Cardiac fibroblast (primary cell): ENCODE measurements around the gene LINC00237.
A peak's percentile ranks its signal among the peaks of the same experiment; 100 is the strongest.

Experiments used
- DNase-seq, 2 donors: peaks; one replicate each; pipeline versions ENCODE4 v3.0.0 to v3.0.0-alpha.2; 2010; ENCODE audit warnings: low read depth in 2 of 2
- H3K4me3 ChIP-seq, 2 donors: replicated peaks in 1 of 2; 1 replicate in 1 of 2; 2 replicates in 1 of 2; pipeline ENCODE4 v1.5.1; 2011; ENCODE audit warnings: low read depth in 2 of 2, low read length in 2 of 2, mild to moderate bottlenecking in 2 of 2, moderate library complexity in 1 of 2
- CTCF ChIP-seq: IDR thresholded peaks from one replicate; pipeline ENCODE4 v1.5.1; 2011; ENCODE audit warnings: low read depth, mild to moderate bottlenecking, low read length, inconsistent platforms

The LINC00237 gene

DNA sequence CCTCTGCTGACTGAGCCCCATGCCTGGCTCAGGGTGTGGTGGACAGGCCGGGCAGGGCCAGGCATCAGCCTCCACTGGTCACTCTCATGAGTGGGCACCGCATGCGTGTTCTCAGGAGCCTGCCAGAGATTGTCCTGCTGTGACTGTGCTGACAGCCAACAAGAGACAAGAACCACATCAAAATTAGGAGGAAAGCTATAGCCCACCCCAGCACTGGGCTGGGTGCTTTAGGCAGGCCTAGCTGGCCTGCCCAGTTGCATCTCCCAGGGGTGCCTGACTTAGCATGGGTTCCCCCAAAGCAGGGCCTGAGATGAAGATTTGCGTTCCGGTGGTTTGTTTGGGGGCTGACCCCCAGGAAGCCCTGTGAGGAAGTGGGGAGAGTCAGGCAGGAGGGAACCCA lies 53.9 kb downstream of the LINC00237 start:
- TF ChIP-seq CTCF, result no peak
- no peak overlapping the region for H3K4me3 ChIP-seq
- no peak for DNase-seq

DNA sequence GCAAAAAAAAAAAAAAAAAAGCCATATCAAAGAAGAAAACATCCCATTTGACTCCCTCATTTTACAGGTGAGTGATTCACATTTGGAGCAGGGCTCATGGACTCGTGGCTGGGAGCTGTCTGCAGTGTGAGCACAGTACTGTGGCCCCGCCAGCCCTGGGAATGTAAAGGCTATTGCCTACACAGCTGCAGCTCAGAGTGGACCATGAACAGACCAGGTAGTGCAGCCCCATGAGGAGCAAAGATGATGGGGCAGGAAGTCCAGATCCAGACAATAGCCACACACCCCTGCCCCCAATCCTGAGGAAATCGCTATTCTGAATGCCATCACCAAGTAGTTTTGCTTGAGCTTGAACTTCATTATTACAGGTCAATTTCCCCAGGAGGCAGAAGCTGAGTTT lies 55.4 kb downstream of the LINC00237 start:
- no peak for DNase-seq
- no peak overlapping the region for H3K4me3 ChIP-seq
- TF ChIP-seq CTCF, result no peak

DNA sequence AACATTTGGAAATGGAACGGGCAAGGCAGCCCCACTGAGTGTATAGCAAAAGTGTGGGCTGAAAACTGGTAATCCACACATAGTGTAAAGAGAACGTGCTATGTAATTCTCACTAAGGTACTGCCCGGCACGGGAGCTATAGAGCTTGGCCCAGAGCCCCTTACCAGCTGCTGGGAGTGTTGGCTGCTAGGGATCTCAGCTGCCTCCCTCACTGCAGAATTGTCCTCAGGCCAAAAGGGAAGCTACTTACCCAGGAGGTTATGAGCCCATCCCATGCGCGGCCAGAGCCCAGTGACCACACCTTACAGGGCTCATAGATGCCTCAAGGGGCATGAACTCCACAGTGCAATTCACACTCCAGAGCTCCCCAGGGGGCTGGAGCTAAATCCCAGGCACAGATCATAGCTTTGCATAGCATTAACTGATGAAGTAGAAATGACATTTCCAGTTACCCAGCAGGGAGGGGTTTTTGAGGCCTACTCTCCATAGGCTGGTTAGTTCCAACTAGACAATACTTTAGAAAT lies 56.8 kb downstream of the LINC00237 start:
- TF ChIP-seq CTCF, result no peak
- DNase-seq, result no peak
- H3K4me3 ChIP-seq, result no peak overlapping the region

DNA sequence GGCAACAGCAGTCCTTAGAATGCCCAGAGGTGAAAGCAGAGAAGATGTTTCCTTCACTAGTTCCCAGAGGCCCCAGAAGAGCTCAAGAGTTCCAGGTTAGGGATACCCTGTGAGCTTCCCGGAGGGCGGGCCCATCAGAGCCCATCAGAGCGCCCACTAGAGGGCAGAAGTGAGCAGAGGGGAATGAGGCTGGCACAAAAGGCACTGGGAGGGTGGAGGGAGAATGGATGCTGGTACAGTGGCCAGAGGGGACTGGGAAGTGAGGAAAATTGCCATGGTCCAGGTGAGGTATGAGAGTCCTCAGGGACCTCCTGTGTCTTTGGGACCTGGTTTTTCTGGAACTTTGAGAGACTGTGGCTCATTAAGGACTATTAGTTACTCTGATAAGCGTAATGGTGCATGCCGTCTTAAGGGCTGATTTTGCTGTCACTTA lies 57.3 kb downstream of the LINC00237 start:
- peak; percentile 3 for DNase-seq
- TF ChIP-seq CTCF, result peak; percentile 53
- no peak overlapping the region for H3K4me3 ChIP-seq

GRCh38 chr20:21047981-21048380 lies 58.2 kb downstream of the LINC00237 start:
- no peak overlapping the region for H3K4me3 ChIP-seq
- no peak for DNase-seq
- no peak for TF ChIP-seq CTCF

DNA sequence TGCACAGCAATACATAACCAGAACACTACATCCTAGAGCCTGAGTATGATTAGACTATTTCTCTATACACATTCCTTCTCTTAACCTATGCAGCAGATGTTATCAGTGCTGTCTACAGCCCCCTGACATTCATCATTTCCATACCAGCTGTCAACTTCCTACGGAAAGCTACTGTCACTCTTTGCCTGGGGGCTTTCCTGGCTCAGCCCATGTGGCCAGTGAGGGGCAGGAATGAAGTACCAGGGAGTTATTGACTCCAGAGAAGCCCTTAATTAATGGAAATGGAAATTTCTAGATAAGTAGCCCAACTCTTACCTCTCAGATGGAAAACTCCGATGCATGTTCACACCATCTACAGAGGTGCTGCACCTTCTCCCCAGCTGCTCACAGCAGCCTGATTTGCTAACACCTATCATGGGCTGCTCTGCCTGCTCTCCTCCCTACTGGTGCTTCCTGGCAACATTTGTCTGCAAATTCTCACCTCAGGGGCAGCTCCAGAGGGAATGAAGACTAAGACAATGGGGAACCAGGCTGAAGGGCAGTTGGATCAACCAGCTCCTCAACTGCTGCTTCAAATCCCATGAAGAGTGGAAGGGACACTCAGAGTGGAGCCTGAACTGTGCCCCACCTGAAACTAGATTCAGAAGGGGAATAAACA lies 59.6 kb downstream of the LINC00237 start:
- no peak for TF ChIP-seq CTCF
- DNase-seq, result no peak
- no peak overlapping the region for H3K4me3 ChIP-seq
